Gastroesophageal sphincter (tissue), 3 donors: ENCODE measurements around the gene STIM2.

Source experiments
- POLR2A ChIP-seq, 2 donors: fragments of 450-650 bp; IDR thresholded peaks; one replicate each; pipeline ENCODE4 v1.6.1; 2017; ENCODE audit warnings: antibody characterized with exemption in 2 of 2, mild to moderate bottlenecking in 2 of 2, moderate library complexity in 1 of 2
- POLR2AphosphoS5 ChIP-seq: sonication (generic); formaldehyde crosslinking; IDR thresholded peaks from one replicate; pipeline ENCODE4 v1.6.1; 2017; ENCODE audit warnings: antibody characterized with exemption
- TF ChIP-seq, protein P1 (sequence below), 4 experiments: fragments of 200-600 bp in 2 of 4; fragments of 450-650 bp in 2 of 4; sonication (generic) in 1 of 4; IDR thresholded peaks; one replicate each; pipeline ENCODE4 v1.5.1; 2017 to 2019; ENCODE audit warnings: antibody characterized with exemption in 4 of 4, mild to moderate bottlenecking in 2 of 4, moderate library complexity in 2 of 4

DNA sequence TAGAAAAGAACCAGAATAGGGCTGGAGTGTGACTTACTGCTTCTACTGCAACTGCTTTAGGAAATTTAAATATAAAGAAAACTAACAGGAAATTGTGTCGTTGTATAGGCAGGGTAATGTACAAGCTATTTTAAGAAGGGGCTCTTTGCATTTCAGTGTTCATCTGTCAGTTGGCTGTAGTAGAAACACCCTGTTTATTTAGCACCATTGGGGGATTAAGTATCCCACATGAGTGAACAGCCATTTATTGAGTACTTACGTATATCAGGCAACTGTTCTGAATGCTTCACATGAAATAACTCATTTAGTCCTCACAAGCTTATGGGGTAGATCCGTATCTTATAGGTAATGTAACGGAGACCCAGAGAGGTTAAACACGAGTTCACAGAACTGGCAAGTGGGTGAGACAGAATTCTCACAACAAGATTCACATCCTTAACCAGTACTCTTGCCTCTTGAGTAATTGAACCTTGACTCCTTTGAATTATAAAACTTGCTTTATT is 23.9 kb downstream of the STIM2 start:
- TF ChIP-seq, protein P1, sequence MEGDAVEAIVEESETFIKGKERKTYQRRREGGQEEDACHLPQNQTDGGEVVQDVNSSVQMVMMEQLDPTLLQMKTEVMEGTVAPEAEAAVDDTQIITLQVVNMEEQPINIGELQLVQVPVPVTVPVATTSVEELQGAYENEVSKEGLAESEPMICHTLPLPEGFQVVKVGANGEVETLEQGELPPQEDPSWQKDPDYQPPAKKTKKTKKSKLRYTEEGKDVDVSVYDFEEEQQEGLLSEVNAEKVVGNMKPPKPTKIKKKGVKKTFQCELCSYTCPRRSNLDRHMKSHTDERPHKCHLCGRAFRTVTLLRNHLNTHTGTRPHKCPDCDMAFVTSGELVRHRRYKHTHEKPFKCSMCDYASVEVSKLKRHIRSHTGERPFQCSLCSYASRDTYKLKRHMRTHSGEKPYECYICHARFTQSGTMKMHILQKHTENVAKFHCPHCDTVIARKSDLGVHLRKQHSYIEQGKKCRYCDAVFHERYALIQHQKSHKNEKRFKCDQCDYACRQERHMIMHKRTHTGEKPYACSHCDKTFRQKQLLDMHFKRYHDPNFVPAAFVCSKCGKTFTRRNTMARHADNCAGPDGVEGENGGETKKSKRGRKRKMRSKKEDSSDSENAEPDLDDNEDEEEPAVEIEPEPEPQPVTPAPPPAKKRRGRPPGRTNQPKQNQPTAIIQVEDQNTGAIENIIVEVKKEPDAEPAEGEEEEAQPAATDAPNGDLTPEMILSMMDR (IDR thresholded peaks at IDR 0.05) = no peak
- no peak for TF ChIP-seq POLR2A (IDR thresholded peaks at IDR 0.05)
- TF ChIP-seq POLR2AphosphoS5 = no peak
